Naive thymus-derived CD4-positive, alpha-beta T cell (primary cell): ENCODE results near the gene HACD2. TPM values are rescaled to one million over a fixed set of nuclear protein-coding genes. Genes with fewer than 3 reads are reported as not detected.

Source experiments
- ATAC-seq: fragments of 150-1000 bp; cut with Tn5 transposase; 2 replicates; pipeline ENCODE4 v1.10.0; 2021; ENCODE audit warnings: mild to moderate bottlenecking, moderate library complexity
- CTCF ChIA-PET: fragments of 350-600 bp; sonication (Branson Sonifier 250); formaldehyde crosslinking; loops from one replicate; lab custom pipeline; 2021; ENCODE audit warnings: antibody characterized with exemption; lab: Charles Lee
- POLR2A ChIA-PET: fragments of 350-600 bp; sonication (Branson Sonifier 250); formaldehyde crosslinking; loops from one replicate; lab custom pipeline; 2021; ENCODE audit warnings: antibody characterized with exemption, inconsistent platforms; lab: Charles Lee
- DNase-seq, 9 donors: peaks; one replicate each; pipeline versions ENCODE4 v3.0.0 to v3.0.0-alpha.2; 2020 to 2022; ENCODE audit warnings: mixed read lengths in 1 of 9
- H3K27ac ChIP-seq: one replicate; pipeline ENCODE4 v1.7.0; 2013; ENCODE audit warnings: mild to moderate bottlenecking, low read depth, low read length, moderate library complexity
- H3K27me3 ChIP-seq, 2 donors: one replicate each; pipeline ENCODE4 v1.7.0; 2013; ENCODE audit warnings: low read length in 2 of 2, mild to moderate bottlenecking in 2 of 2, moderate library complexity in 2 of 2; ENCODE audit not compliant: control insufficient read depth in 2 of 2, insufficient read depth in 2 of 2
- H3K36me3 ChIP-seq, 3 experiments: 1 replicate in 2 of 3; 2 replicates in 1 of 3; pipeline ENCODE4 v1.7.0; 2013; ENCODE audit warnings: low read length in 3 of 3, mild to moderate bottlenecking in 3 of 3, moderate library complexity in 1 of 3; ENCODE audit not compliant: insufficient read depth in 3 of 3, control insufficient read depth in 2 of 3
- H3K4me1 ChIP-seq, 2 donors: one replicate each; pipeline ENCODE4 v1.7.0; 2013; ENCODE audit warnings: low read length in 2 of 2, mild to moderate bottlenecking in 2 of 2, moderate library complexity in 1 of 2; ENCODE audit not compliant: control insufficient read depth in 2 of 2, insufficient read depth in 2 of 2
- H3K4me3 ChIP-seq: 2 replicates; pipeline ENCODE4 v1.7.0; 2013; ENCODE audit warnings: mild to moderate bottlenecking, low read length
- H3K9me3 ChIP-seq, 3 experiments: 1 replicate in 2 of 3; 2 replicates in 1 of 3; pipeline ENCODE4 v1.7.0; 2013; ENCODE audit warnings: low read length in 3 of 3; ENCODE audit not compliant: control insufficient read depth in 2 of 3
- H3K27ac Mint-ChIP-seq, 9 donors: one replicate each; pipeline ENCODE4 v1.8.0; 2020 to 2022; ENCODE audit warnings: mixed read lengths in 9 of 9, mild to moderate bottlenecking in 8 of 9, moderate library complexity in 5 of 9, inconsistent platforms in 2 of 9
- H3K27me3 Mint-ChIP-seq, 5 donors: one replicate each; pipeline ENCODE4 v1.8.0; 2021 to 2022; ENCODE audit warnings: mixed read lengths in 5 of 5, mild to moderate bottlenecking in 1 of 5
- H3K36me3 Mint-ChIP-seq, 5 donors: one replicate each; pipeline ENCODE4 v1.8.0; 2020 to 2022; ENCODE audit warnings: mixed read lengths in 5 of 5, mild to moderate bottlenecking in 3 of 5, inconsistent platforms in 1 of 5
- H3K4me1 Mint-ChIP-seq, 7 donors: one replicate each; pipeline ENCODE4 v1.8.0; 2020 to 2022; ENCODE audit warnings: mixed read lengths in 7 of 7, mild to moderate bottlenecking in 3 of 7, inconsistent platforms in 1 of 7
- H3K4me3 Mint-ChIP-seq, 10 donors: one replicate each; pipeline ENCODE4 v1.8.0; 2020 to 2022; ENCODE audit warnings: mild to moderate bottlenecking in 10 of 10, mixed read lengths in 10 of 10, moderate library complexity in 6 of 10, inconsistent platforms in 2 of 10
- H3K9me3 Mint-ChIP-seq, 11 donors: one replicate each; pipeline ENCODE4 v1.8.0; 2020 to 2022; ENCODE audit warnings: mixed read lengths in 11 of 11, mild to moderate bottlenecking in 4 of 11, inconsistent platforms in 1 of 11, moderate library complexity in 1 of 11
- intact Hi-C, 2 donors: fragments of 100-400 bp; cut with micrococcal nuclease; formaldehyde crosslinking; loops; one replicate each; pipeline ENCODE4 v1.15.1; 2023
- polyA plus RNA-seq, 2 donors: library from polyadenylated mRNA; unstranded; fragments of 300-500 nt; fragmentation: Illumina TruSeq; gene quantifications; one replicate each; pipeline ENCODE4 v1.2.3, GENCODE V29; 2021
- total RNA-seq, 6 experiments: library from RNA in 5 of 6; stranded (reverse) in 5 of 6; gene quantifications; 1 replicate in 5 of 6; 2 replicates in 1 of 6; pipeline ENCODE4 v1.2.3 and lab custom pipeline; 2021 to 2026

The HACD2 gene
- total and polyA plus RNA-seq, 7 experiments from 2014 or later = 14.7 to 28.3 (median 19.8) TPM

GRCh38 chr3:123628996-123629746 is 44.3 kb upstream of the HACD2 start:
- peaks cover 0 to 4% (median 0%) of the 10 kb centered on the region in 7 donors for H3K4me1 Mint-ChIP-seq
- POLR2A ChIA-PET = no interaction called here
- no peak overlapping the region for H3K4me3 ChIP-seq
- ATAC-seq = no peak
- no peaks in the 10 kb centered on the region for H3K9me3 ChIP-seq
- no peak overlapping the region for H3K27ac ChIP-seq
- H3K4me3 Mint-ChIP-seq = no peak overlapping the region
- peaks cover 0 to 2% of the 10 kb centered on the region in 2 donors for H3K27me3 ChIP-seq
- H3K27ac Mint-ChIP-seq = no peak overlapping the region
- peaks cover 0 to 5% (median 0%) of the 10 kb centered on the region in 5 donors for H3K27me3 Mint-ChIP-seq
- CTCF ChIA-PET = no interaction called here
- no peak for DNase-seq
- intact Hi-C loops = no loop called here
- H3K9me3 Mint-ChIP-seq = no peaks in the 10 kb centered on the region
- peaks cover 0 to 33% (median 16%) of the 10 kb centered on the region in 5 donors for H3K36me3 Mint-ChIP-seq
- H3K4me1 ChIP-seq = no peaks in the 10 kb centered on the region
- H3K36me3 ChIP-seq = no peaks in the 10 kb centered on the region

- no peak overlapping the region for H3K27ac Mint-ChIP-seq
- no peak overlapping the region for H3K4me3 ChIP-seq
- H3K4me1 ChIP-seq = no peaks in the 10 kb centered on the region
- intact Hi-C loops = no loop called here
- no peaks in the 10 kb centered on the region for H3K36me3 ChIP-seq
- H3K27ac ChIP-seq = no peak overlapping the region
- DNase-seq = no peak
- H3K36me3 Mint-ChIP-seq = peaks cover 0 to 24% (median 15%) of the 10 kb centered on the region in 5 donors
- H3K27me3 ChIP-seq = peaks cover 0 to 2% of the 10 kb centered on the region in 2 donors
- H3K4me3 Mint-ChIP-seq = no peak overlapping the region
- no peak for ATAC-seq
- H3K27me3 Mint-ChIP-seq = peaks cover 0 to 5% (median 0%) of the 10 kb centered on the region in 5 donors
- no peaks in the 10 kb centered on the region for H3K9me3 ChIP-seq
- H3K4me1 Mint-ChIP-seq = peaks cover 0 to 2% (median 0%) of the 10 kb centered on the region in 7 donors
- no peaks in the 10 kb centered on the region for H3K9me3 Mint-ChIP-seq
- CTCF ChIA-PET = no interaction called here
- POLR2A ChIA-PET = no interaction called here
Measured at GRCh38 chr3:123627673-123628670, 43.1 kb upstream of the HACD2 start.

- no peaks in the 10 kb centered on the region for H3K4me1 ChIP-seq
- intact Hi-C loops = no loop called here
- Mint-ChIP-seq H3K9me3 (no peaks in the 10 kb centered on the region), H3K4me3 (no peak overlapping the region), H3K4me1 (peaks cover 0 to 4% (median 0%) of the 10 kb centered on the region in 7 donors), H3K27ac (no peak overlapping the region), H3K27me3 (peaks cover 0 to 5% (median 0%) of the 10 kb centered on the region in 5 donors), H3K36me3 (peaks cover 0 to 17% (median 15%) of the 10 kb centered on the region in 5 donors)
- H3K36me3 ChIP-seq = no peaks in the 10 kb centered on the region
- no peak overlapping the region for H3K27ac ChIP-seq
- no peaks in the 10 kb centered on the region for H3K9me3 ChIP-seq
- ATAC-seq = no peak
- no peak overlapping the region for H3K4me3 ChIP-seq
- DNase-seq = no peak
- CTCF ChIA-PET = no interaction called here
- peaks cover 0 to 2% of the 10 kb centered on the region in 2 donors for H3K27me3 ChIP-seq
- POLR2A ChIA-PET = no interaction called here
Measured at GRCh38 chr3:123626881-123627280, 42.0 kb upstream of the HACD2 start.

GRCh38 chr3:123624302-123624701 is 39.4 kb upstream of the HACD2 start:
- no peak overlapping the region for H3K4me3 ChIP-seq
- H3K4me1 ChIP-seq = no peaks in the 10 kb centered on the region
- no peaks in the 10 kb centered on the region for H3K36me3 ChIP-seq
- peaks cover 0 to 2% of the 10 kb centered on the region in 2 donors for H3K27me3 ChIP-seq
- Mint-ChIP-seq H3K4me1 (peaks cover 0 to 4% (median 0%) of the 10 kb centered on the region in 7 donors), H3K9me3 (no peaks in the 10 kb centered on the region), H3K4me3 (no peak overlapping the region), H3K27ac (no peak overlapping the region), H3K36me3 (peaks cover 0 to 2% (median 1%) of the 10 kb centered on the region in 5 donors), H3K27me3 (peaks cover 0 to 5% (median 0%) of the 10 kb centered on the region in 5 donors)
- ATAC-seq (no peak), DNase-seq (no peak)
- H3K27ac ChIP-seq = no peak overlapping the region
- intact Hi-C loops = no loop called here
- POLR2A ChIA-PET = no interaction called here
- CTCF ChIA-PET = no interaction called here
- no peaks in the 10 kb centered on the region for H3K9me3 ChIP-seq

GRCh38 chr3:123623346-123623880 is 38.6 kb upstream of the HACD2 start:
- H3K27me3 Mint-ChIP-seq = peaks cover 0 to 2% (median 0%) of the 10 kb centered on the region in 5 donors
- no peak overlapping the region for H3K27ac Mint-ChIP-seq
- Histone ChIP-seq H3K36me3 (no peaks in the 10 kb centered on the region), H3K27me3 (no peaks in the 10 kb centered on the region), H3K4me1 (no peaks in the 10 kb centered on the region), H3K4me3 (no peak overlapping the region), H3K27ac (no peak overlapping the region), H3K9me3 (no peaks in the 10 kb centered on the region)
- ChIA-PET POLR2A (no interaction called here), CTCF (no interaction called here)
- H3K36me3 Mint-ChIP-seq = no peaks in the 10 kb centered on the region
- no peak overlapping the region for H3K4me3 Mint-ChIP-seq
- intact Hi-C loops = no loop called here
- DNase-seq (no peak), ATAC-seq (no peak)
- peaks cover 0 to 7% (median 0%) of the 10 kb centered on the region in 7 donors for H3K4me1 Mint-ChIP-seq
- no peaks in the 10 kb centered on the region for H3K9me3 Mint-ChIP-seq

- H3K4me3 Mint-ChIP-seq = no peak overlapping the region
- Histone ChIP-seq H3K4me1 (no peaks in the 10 kb centered on the region), H3K4me3 (no peak overlapping the region), H3K27ac (no peak overlapping the region), H3K36me3 (no peaks in the 10 kb centered on the region), H3K27me3 (no peaks in the 10 kb centered on the region), H3K9me3 (no peaks in the 10 kb centered on the region)
- no peaks in the 10 kb centered on the region for H3K9me3 Mint-ChIP-seq
- POLR2A ChIA-PET = no interaction called here
- DNase-seq (no peak), ATAC-seq (no peak)
- no peaks in the 10 kb centered on the region for H3K27me3 Mint-ChIP-seq
- CTCF ChIA-PET = no interaction called here
- intact Hi-C loops = no loop called here
- H3K36me3 Mint-ChIP-seq = no peaks in the 10 kb centered on the region
- H3K4me1 Mint-ChIP-seq = peaks cover 0 to 8% (median 0%) of the 10 kb centered on the region in 7 donors
- H3K27ac Mint-ChIP-seq = no peak overlapping the region
Measured at GRCh38 chr3:123622766-123623165, 37.9 kb upstream of the HACD2 start.
